ENCODE data around the gene KIF1A. TPM values are rescaled to one million over a fixed set of nuclear protein-coding genes. Genes with fewer than 3 reads are reported as not detected.
A peak's percentile ranks its signal among the peaks of the same experiment; 100 is the strongest.

The KIF1A gene
- polyA plus RNA-seq, 1 donor (not counting 4 experiments of a cell fraction or from before 2014, with no cell fraction given): not detected

GRCh38 chr2:240822280-240822847 is 2.3 kb upstream of the KIF1A start:
- Histone ChIP-seq H3K79me2 (ENCODE audit: control insufficient read depth, insufficient read depth, low read length) (no peaks in the 10 kb centered on the region), H3K9me3 (ENCODE audit: control insufficient read depth, low read depth, low read length) (no peaks in the 10 kb centered on the region), H3K27ac (ENCODE audit: control insufficient read depth, insufficient read depth, low read length) (no peak overlapping the region), H3K4me3 (ENCODE audit: control insufficient read depth in 2 of 3, extremely low read depth in 1 of 3, insufficient read depth in 2 of 3, low read depth in 1 of 3, low read length in 3 of 3) (no peak overlapping the region), H3K4me1 (ENCODE audit: control insufficient read depth, extremely low read depth, insufficient read depth, low read length) (no peaks in the 10 kb centered on the region), H3K4me2 (ENCODE audit: control insufficient read depth, extremely low read depth, insufficient read depth, low read depth, low read length) (no peak overlapping the region), H3K27me3 (ENCODE audit: control insufficient read depth, extremely low read depth, insufficient read depth, low read length) (peaks cover 77% of the 10 kb centered on the region), H3K9ac (ENCODE audit: control insufficient read depth, extremely low read depth, insufficient read depth, low read length) (no peak overlapping the region), H4K20me1 (ENCODE audit: control insufficient read depth, extremely low read depth, insufficient read depth, low read length) (no peaks in the 10 kb centered on the region), H3K36me3 (ENCODE audit: control insufficient read depth in 2 of 2, extremely low read depth in 1 of 2, insufficient read depth in 2 of 2, low read length in 2 of 2) (no peaks in the 10 kb centered on the region), H2AFZ (ENCODE audit: control insufficient read depth, low read length) (no peak overlapping the region), H3K9me1 (ENCODE audit: control insufficient read depth, extremely low read depth, insufficient read depth, low read length) (no peaks in the 10 kb centered on the region)
- TF ChIP-seq EZH2 (IDR thresholded peaks at IDR 0.05; ENCODE audit: low read length): no peak
- no peak for TF ChIP-seq CTCF (optimal IDR thresholded peaks at IDR 0.05 in 1 of 3, IDR thresholded peaks at IDR 0.05 in 1 of 3, conservative IDR thresholded peaks at IDR 0.05 in 1 of 3; ENCODE audit: extremely low read depth in 1 of 3, insufficient read depth in 2 of 3, low read length in 3 of 3)
- no peak for FAIRE-seq
- dilution Hi-C loops (cut with MboI; ENCODE audit: extremely low pct_ligation_motif_present, low sequenced_read_pairs): no loop called here
- no peak for DNase-seq (ENCODE audit: low read depth, low spot score)

- Histone ChIP-seq H3K27ac (ENCODE audit: control insufficient read depth, insufficient read depth, low read length) (no peak overlapping the region), H3K9me1 (ENCODE audit: control insufficient read depth, extremely low read depth, insufficient read depth, low read length) (no peaks in the 10 kb centered on the region), H3K4me2 (ENCODE audit: control insufficient read depth, extremely low read depth, insufficient read depth, low read depth, low read length) (no peak overlapping the region), H3K9me3 (ENCODE audit: control insufficient read depth, low read depth, low read length) (no peaks in the 10 kb centered on the region), H4K20me1 (ENCODE audit: control insufficient read depth, extremely low read depth, insufficient read depth, low read length) (no peaks in the 10 kb centered on the region), H3K4me3 (ENCODE audit: control insufficient read depth in 2 of 3, extremely low read depth in 1 of 3, insufficient read depth in 2 of 3, low read depth in 1 of 3, low read length in 3 of 3) (no peak overlapping the region), H2AFZ (ENCODE audit: control insufficient read depth, low read length) (no peak overlapping the region), H3K27me3 (ENCODE audit: control insufficient read depth, extremely low read depth, insufficient read depth, low read length) (peaks cover 75% of the 10 kb centered on the region), H3K4me1 (ENCODE audit: control insufficient read depth, extremely low read depth, insufficient read depth, low read length) (no peaks in the 10 kb centered on the region), H3K36me3 (ENCODE audit: control insufficient read depth in 2 of 2, extremely low read depth in 1 of 2, insufficient read depth in 2 of 2, low read length in 2 of 2) (no peaks in the 10 kb centered on the region), H3K79me2 (ENCODE audit: control insufficient read depth, insufficient read depth, low read length) (no peaks in the 10 kb centered on the region), H3K9ac (ENCODE audit: control insufficient read depth, extremely low read depth, insufficient read depth, low read length) (no peak overlapping the region)
- DNase-seq (ENCODE audit: low read depth, low spot score) (no peak), FAIRE-seq (no peak)
- dilution Hi-C loops (cut with MboI; ENCODE audit: extremely low pct_ligation_motif_present, low sequenced_read_pairs): no loop called here
- peak; percentile 33 for TF ChIP-seq EZH2 (IDR thresholded peaks at IDR 0.05; ENCODE audit: low read length)
- no peak for TF ChIP-seq CTCF (optimal IDR thresholded peaks at IDR 0.05 in 1 of 3, IDR thresholded peaks at IDR 0.05 in 1 of 3, conservative IDR thresholded peaks at IDR 0.05 in 1 of 3; ENCODE audit: extremely low read depth in 1 of 3, insufficient read depth in 2 of 3, low read length in 3 of 3)
Measured at GRCh38 chr2:240821429-240821778, 1.4 kb upstream of the KIF1A start.
